Mammary epithelial cell (primary cell): ENCODE measurements around the gene HCRT.

Experiments
- CTCF ChIP-seq, 2 donors: IDR thresholded peaks in 1 of 2; conservative IDR thresholded peaks in 1 of 2; 2 replicates each; pipeline ENCODE4 v1.5.1; 2011 to 2012; ENCODE audit warnings: inconsistent platforms in 2 of 2, low read length in 2 of 2, mild to moderate bottlenecking in 2 of 2, control low read depth in 1 of 2, low read depth in 1 of 2; ENCODE audit not compliant: insufficient read depth in 1 of 2; ENCODE audit errors: extremely low read depth in 1 of 2
- EZH2 ChIP-seq: IDR thresholded peaks from 2 replicates; pipeline ENCODE4 v1.6.1; 2012; ENCODE audit warnings: low read length, inconsistent platforms, borderline replicate concordance

GRCh38 chr17:42193969-42194899, 9.0 kb upstream of the HCRT start, which contains the start of gene GHDC:
- TF ChIP-seq CTCF (conservative IDR thresholded peaks at IDR 0.05 in 1 of 2, IDR thresholded peaks at IDR 0.05 in 1 of 2; ENCODE audit: extremely low read depth in 1 of 2, insufficient read depth in 1 of 2, low read depth in 1 of 2, low read length in 2 of 2): no peak
- TF ChIP-seq EZH2: no peak
